Nephron progenitor cell (in vitro differentiated cells): ENCODE measurements around the gene TP53.

Experiments
- DNase-seq: peaks from one replicate; pipeline ENCODE4 v3.0.0; 2021
- H3K27ac Mint-ChIP-seq: 2 replicates; pipeline ENCODE4 v1.8.0; 2021; ENCODE audit warnings: mild to moderate bottlenecking, moderate library complexity, mixed read lengths
- H3K27me3 Mint-ChIP-seq: 2 replicates; pipeline ENCODE4 v1.8.0; 2021; ENCODE audit warnings: mild to moderate bottlenecking, low read depth, mixed read lengths; ENCODE audit not compliant: poor library complexity
- H3K36me3 Mint-ChIP-seq: 2 replicates; pipeline ENCODE4 v1.8.0; 2021; ENCODE audit warnings: low read depth, mixed read lengths
- H3K4me1 Mint-ChIP-seq: 2 replicates; pipeline ENCODE4 v1.8.0; 2021; ENCODE audit warnings: mixed read lengths
- H3K4me3 Mint-ChIP-seq: 2 replicates; pipeline ENCODE4 v1.8.0; 2021; ENCODE audit warnings: mild to moderate bottlenecking, moderate library complexity, mixed read lengths
- H3K9me3 Mint-ChIP-seq: 2 replicates; pipeline ENCODE4 v1.8.0; 2021; ENCODE audit warnings: mild to moderate bottlenecking, moderate library complexity, mixed read lengths
- TF ChIP-seq, protein P1 (sequence below): fragments of 200-600 bp; sonication (generic); IDR thresholded peaks from 2 replicates; pipeline ENCODE4 v1.5.0; 2021; ENCODE audit warnings: antibody characterized with exemption

Gene TP53

DNA sequence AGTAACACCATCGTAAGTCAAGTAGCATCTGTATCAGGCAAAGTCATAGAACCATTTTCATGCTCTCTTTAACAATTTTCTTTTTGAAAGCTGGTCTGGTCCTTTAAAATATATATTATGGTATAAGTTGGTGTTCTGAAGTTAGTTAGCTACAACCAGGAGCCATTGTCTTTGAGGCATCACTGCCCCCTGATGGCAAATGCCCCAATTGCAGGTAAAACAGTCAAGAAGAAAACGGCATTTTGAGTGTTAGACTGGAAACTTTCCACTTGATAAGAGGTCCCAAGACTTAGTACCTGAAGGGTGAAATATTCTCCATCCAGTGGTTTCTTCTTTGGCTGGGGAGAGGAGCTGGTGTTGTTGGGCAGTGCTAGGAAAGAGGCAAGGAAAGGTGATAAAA is 14.1 kb downstream of the TP53 start:
- peaks cover 5% of the 10 kb centered on the region for H3K27me3 Mint-ChIP-seq
- no peak overlapping the region for H3K4me3 Mint-ChIP-seq
- peaks cover 6% of the 10 kb centered on the region for H3K4me1 Mint-ChIP-seq
- TF ChIP-seq, protein P1, sequence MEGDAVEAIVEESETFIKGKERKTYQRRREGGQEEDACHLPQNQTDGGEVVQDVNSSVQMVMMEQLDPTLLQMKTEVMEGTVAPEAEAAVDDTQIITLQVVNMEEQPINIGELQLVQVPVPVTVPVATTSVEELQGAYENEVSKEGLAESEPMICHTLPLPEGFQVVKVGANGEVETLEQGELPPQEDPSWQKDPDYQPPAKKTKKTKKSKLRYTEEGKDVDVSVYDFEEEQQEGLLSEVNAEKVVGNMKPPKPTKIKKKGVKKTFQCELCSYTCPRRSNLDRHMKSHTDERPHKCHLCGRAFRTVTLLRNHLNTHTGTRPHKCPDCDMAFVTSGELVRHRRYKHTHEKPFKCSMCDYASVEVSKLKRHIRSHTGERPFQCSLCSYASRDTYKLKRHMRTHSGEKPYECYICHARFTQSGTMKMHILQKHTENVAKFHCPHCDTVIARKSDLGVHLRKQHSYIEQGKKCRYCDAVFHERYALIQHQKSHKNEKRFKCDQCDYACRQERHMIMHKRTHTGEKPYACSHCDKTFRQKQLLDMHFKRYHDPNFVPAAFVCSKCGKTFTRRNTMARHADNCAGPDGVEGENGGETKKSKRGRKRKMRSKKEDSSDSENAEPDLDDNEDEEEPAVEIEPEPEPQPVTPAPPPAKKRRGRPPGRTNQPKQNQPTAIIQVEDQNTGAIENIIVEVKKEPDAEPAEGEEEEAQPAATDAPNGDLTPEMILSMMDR, result peak; percentile 34
- H3K27ac Mint-ChIP-seq, result no peak overlapping the region
- peaks cover 75% of the 10 kb centered on the region for H3K36me3 Mint-ChIP-seq
- peaks cover 12% of the 10 kb centered on the region for H3K9me3 Mint-ChIP-seq
- peak; percentile 33 for DNase-seq

- no peak for DNase-seq
- Mint-ChIP-seq H3K36me3 (peaks cover 57% of the 10 kb centered on the region), H3K4me1 (no peaks in the 10 kb centered on the region), H3K9me3 (peaks cover 5% of the 10 kb centered on the region), H3K27me3 (no peaks in the 10 kb centered on the region), H3K27ac (no peak overlapping the region), H3K4me3 (no peak overlapping the region)
- TF ChIP-seq, protein P1, result no peak
These were observed 18.8 kb downstream of the TP53 start for GRCh38 chr17:7668482-7668881.

- Mint-ChIP-seq H3K4me1 (no peaks in the 10 kb centered on the region), H3K36me3 (peaks cover 51% of the 10 kb centered on the region), H3K27ac (no peak overlapping the region), H3K9me3 (no peaks in the 10 kb centered on the region), H3K27me3 (no peaks in the 10 kb centered on the region), H3K4me3 (no peak overlapping the region)
- TF ChIP-seq, protein P1, result no peak
- DNase-seq, result no peak
These were observed 19.5 kb downstream of the TP53 start for GRCh38 chr17:7667656-7668406.

- peaks cover 36% of the 10 kb centered on the region for H3K36me3 Mint-ChIP-seq
- H3K4me3 Mint-ChIP-seq, result peak overlapping the region; percentile 39
- H3K9me3 Mint-ChIP-seq, result no peaks in the 10 kb centered on the region
- H3K4me1 Mint-ChIP-seq, result peaks cover 52% of the 10 kb centered on the region
- peak overlapping the region; percentile 80 for H3K27ac Mint-ChIP-seq
- TF ChIP-seq, protein P1, result peak; percentile 8
- peak; percentile 73 for DNase-seq
- H3K27me3 Mint-ChIP-seq, result peaks cover 17% of the 10 kb centered on the region
These were observed 30.2 kb downstream of the TP53 start for GRCh38 chr17:7656958-7657609.

DNA sequence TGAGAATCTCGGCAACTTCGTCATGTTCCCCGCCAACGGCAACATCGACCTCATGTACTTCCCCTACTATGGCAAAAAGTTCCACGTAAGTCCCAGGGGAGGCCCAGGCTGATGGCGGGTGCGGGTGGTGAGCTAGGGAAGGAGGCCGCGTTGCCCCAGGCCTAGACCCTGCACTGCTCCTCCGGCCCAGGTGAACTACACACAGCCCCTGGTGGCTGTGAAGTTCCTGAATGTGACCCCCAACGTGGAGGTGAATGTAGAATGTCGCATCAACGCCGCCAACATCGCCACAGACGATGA is 31.8 kb downstream of the TP53 start:
- Mint-ChIP-seq H3K36me3 (peaks cover 36% of the 10 kb centered on the region), H3K4me1 (peaks cover 58% of the 10 kb centered on the region), H3K9me3 (no peaks in the 10 kb centered on the region), H3K27ac (no peak overlapping the region), H3K27me3 (peaks cover 21% of the 10 kb centered on the region), H3K4me3 (no peak overlapping the region)
- TF ChIP-seq, protein P1, result no peak
- DNase-seq, result no peak
